Measurements from ENCODE around the gene ZCCHC7.
"Not testable (repeated sequence)": the region's sequence is repeated elsewhere in the genome, so short reads cannot be mapped to it uniquely, and the experiment has no call there.

ZCCHC7 gene

DNA sequence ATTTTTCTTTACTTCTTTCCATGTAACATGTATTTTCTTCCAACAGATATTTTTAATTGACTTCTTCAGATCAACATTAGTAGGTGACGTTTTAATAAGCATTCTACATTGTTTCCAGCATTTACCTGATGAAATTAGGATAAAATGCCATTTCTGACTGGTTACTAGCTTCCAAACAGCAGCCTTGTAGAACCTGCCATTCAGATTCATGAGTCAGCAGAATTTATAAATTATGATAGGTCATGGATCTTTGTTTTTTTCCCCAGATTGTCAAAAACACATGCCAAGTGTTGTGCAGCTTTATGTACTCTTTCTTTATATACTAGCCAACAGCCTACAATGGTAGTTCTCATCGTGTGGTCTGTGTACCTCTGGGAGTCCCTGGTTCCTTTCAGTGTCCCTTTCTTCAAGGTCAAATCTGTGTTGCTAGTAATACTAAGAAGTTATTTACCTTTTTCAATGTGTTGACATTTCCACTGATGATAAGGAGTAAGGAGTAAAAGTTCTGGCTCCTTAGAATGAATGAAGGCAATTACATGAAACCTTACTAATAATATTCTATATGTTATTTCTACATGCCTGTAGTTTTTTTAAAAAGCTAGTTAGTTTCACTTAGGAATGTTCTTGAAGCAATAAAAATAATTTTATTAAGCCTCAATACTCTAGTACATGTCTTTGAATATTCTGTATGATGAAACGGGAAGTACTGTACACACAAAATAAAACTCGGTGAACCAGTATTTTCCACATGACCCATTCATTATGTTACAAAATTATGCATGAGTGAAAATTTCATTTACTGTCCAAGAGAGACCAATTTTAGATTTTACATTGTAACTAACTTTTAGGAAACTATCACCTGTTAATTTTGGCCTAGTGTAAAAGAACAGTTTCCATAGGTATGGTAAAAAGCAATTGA is 135.8 kb downstream of the ZCCHC7 start:
- no peak for DNase-seq

DNA sequence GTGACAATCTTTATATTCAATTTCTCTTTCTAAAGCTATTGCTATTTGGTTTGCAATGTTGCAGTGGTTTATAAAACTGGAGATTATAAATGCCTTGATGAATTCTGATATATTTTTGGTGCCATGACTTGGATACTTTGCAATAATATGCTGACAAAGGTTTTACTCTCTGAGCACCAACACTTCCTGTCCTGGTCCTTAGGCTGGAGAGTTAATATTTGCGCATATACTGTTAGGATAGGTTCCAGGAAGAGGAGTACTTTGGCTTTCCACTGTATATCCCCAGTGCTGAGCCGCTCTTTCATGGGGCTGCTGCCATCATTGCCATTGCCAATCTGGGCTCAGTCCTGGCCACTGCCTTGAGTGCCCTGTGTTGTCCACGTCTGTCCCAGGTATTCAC is 139.6 kb downstream of the ZCCHC7 start:
- DNase-seq: no peak

DNA sequence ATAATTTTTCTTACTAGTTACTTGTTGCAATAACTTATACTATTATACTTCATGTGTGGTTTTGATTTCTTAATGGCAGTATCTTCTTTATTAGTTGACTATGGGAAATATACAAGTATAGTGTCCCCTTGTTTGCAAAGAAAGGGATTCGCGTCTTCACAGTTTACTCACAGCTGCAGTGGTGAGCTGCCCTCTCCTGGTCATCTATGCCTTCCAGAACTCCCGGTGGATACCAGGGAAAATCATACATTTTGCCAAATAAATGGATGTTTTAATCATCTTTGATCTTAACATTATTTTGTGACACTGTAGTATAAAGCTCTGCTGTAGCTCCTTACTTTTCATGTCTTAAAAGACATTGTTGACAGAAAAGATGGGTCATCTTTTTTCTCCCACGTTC is 142.0 kb downstream of the ZCCHC7 start:
- peak in 1 of 2 experiments; percentile 36 for DNase-seq

DNA sequence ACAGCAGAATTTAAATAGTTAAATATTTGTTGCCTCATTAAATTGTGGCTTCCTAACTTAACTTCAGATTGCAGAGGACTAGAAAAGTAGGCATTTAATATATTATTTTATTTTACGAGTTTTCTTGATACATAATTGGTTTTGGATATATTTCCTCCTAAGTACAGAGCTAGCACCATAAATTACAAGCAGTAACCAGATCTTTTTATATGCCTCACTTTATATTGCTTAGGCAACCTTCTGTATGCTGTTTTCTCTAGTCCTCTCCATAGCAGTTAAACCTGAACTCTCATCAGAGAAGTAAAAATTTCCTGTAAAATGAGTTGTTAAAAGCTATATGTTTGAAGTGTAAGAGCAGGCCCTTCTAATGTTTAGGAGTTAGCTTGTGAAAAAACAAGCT is 144.2 kb downstream of the ZCCHC7 start:
- DNase-seq: no peak

DNA sequence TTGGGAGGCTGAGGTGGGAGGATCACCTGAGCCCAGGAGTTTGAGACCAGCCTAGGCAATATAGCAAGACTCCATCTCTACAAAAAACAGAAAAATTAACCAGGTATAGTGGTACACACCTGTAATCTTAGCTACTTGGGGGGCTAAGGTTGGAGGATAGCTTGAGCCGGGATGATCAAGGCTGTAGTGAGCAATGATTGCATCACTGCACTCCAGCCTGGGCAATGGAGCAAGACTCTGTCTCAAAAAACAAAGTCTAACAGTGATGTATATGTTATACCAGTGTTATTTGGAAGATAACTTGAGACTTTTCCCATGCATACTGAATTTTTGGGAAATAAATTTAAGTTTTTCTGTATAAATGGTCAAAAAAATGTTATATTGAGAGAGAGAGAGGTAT is 146.3 kb downstream of the ZCCHC7 start:
- DNase-seq: no peak

DNA sequence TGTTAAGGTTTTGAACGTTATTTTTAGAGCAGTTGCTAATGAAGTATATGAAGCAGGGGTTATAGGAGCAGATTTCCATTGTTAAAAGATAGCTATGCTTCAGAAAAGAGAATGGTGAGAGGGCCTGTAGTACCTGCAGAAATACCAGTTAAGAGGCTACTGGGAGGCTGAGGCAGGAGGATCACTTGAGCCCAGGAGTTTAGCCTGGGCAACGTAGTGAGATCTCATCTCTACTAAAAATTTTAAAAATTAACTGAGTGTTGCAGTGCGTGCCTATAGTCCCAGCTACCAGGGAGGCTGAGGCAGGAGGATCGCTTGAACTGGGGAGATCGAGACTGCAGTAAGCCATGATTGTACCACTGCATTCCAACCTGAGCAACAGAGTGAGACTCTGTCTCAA is 148.8 kb downstream of the ZCCHC7 start:
- DNase-seq: no peak

DNA sequence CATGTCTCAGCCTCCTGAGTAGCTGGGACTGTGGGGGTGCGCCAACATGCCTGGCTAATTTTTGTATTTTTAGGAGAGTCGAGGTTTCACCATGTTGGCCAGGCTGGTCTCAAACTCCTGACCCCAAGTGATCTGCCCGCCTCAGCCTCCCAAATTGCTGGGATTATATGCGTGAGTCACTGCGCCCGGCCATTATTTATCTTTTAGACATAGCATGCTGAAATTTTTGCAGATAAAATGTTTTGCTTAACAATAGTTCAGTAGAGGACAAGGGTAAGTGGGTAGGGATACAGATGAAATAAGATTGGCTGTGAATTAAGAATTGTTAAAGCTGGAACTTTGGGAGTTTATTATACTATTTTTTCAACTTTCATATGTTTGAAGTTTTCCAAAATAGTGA is 151.3 kb downstream of the ZCCHC7 start:
- no peak for DNase-seq

DNA sequence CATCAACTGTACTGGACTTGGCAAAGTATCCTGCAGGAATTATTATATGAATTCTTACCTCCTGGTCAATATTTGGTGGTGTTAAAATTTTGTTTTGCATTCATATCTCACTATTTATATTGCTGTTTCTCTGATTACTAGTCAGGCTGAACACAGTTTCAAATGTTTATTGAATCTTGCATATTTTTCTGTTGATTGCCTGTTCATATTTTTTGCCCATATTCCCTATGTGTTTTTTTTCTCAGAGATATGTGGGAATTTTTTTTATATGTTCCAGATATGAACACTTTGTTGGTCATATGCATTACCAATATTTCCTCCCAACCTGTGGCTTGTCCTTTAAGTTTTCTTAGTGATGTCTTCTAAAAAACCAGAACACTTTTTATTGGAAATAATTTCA is 153.2 kb downstream of the ZCCHC7 start:
- DNase-seq: no peak

DNA sequence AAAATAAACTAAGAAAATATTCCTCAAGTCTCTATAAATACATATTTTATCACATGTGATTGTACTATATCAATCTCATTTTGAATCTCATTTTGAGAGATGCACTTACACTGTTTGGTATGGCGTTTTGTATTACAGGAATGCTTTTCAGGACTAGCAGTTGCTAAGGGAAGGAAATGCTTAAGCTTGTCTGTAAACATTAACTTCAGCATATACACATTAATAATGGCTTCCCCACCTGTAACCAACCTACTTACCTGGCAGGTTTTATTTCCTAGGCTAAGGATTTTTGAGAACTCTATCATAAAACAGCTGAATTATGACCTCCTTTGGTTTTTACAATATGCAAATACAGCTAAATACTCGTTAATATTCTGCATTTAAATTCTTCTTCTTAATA is 161.2 kb downstream of the ZCCHC7 start:
- DNase-seq: peak in 1 of 2 experiments; percentile 11

DNA sequence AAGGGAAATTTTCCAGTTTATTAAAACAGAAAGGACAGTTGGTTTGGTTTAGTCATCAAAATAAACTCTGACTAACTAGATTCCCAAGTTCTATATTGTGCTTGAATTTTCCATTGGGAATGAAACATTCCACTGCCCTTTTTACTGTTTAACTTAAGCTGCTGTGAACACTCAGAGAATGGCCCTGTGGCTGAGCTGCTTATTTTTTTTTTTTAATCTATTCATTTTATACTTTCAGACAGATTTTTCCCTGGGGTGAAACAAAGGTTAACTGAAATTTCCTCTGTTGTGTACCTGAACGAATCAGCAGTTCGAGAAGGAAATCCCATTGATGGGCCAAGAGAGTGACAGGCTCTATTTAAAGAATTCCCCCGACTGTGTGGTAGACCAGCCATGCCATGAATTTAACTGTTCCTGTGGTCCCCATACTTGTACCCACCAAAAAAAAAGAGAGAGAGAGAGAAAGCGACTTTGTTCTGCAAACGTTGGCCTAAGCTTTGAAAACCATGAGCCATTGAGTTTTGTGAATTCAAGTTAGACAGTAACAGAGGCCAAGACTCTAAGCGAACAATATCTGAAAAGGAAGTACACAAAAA is 163.5 kb downstream of the ZCCHC7 start:
- no peak for DNase-seq

DNA sequence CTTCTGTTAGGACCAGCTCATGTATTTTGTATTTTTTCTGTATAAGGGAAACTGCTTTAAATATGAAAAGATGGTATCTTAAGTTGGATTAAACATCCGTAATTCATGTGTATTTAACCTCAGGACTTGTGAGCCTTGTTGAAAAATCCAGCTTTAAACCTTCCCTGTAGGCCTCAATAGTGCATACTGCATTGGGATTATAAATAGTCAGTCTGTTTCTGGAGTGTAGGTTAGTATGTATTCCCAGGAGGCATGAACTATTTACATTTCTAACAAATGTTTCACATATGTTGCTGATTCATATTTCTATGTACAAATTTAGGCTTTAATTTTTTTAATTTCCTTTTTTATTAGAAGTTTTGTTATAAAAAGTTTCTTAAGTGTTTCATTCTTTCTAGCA is 164.3 kb downstream of the ZCCHC7 start:
- DNase-seq: peak in 1 of 2 experiments; percentile 24

DNA sequence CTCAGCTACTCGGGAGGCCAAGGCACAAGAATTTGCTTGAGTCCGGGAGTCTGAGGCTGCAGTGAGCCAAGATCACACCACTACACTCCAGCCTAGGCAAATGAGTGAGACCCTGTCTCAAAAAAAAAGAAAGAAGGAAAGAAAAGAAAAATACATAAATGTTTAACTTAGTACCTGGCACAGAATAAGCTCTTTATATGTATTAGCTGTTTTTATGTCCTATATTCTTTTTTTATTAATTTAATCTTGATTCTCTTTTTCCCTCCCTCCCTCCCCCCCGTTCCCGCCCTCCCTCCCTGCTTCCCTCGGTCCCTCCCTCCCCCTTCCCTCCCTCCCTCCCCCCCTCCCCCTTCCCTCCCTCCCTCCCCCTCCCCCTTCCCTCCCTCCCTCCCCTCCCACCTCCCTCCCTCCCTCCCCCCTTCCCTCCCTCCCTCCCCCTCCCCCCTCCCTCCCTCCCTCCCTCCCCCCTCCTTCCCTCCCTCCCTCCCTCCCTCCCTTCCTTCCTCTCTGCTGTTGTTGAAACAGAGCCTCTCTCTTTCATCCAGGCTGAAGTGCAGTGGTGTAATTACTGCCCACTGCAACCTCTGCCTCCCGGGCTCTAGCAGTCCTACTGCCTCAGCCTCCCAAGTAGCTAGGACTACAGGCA is 166.3 kb downstream of the ZCCHC7 start:
- DNase-seq: no peak

DNA sequence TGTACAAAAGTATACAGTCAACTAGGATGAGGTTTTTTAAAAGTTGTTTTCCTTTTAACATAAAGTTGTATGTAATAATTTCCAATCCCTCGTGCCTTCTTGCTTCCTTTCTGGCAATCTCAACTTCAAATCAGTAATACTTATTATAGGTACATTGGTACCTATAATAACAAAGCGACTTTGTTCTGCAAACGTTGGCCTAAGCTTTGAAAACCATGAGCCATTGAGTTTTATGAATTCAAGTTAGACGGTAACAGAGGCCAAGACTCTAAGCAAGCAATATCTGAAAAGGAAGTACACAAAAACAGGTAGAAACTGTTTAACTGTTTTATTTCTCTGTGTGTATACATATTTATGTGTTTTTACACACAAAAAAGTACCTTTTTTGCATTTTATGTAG is 166.9 kb downstream of the ZCCHC7 start:
- DNase-seq: no peak

DNA sequence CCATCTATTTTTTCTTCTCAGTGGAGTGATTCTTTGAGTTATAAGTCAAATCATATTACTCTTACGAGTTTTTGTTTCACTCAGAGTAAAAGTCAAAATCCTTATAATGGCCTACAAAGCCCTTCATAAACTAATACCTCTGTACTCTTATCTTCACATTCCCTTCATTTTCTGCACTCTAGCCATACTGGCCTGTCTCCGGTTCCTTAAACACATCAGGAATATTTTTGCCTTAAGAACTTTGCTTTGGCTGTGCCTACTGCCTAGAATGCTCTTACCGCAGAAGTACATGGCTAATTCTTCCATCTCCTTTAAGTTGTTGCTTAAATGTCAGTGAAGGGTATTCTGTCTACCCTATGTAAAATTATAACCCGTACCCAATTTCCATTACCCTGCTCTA is 169.3 kb downstream of the ZCCHC7 start:
- DNase-seq: no peak

DNA sequence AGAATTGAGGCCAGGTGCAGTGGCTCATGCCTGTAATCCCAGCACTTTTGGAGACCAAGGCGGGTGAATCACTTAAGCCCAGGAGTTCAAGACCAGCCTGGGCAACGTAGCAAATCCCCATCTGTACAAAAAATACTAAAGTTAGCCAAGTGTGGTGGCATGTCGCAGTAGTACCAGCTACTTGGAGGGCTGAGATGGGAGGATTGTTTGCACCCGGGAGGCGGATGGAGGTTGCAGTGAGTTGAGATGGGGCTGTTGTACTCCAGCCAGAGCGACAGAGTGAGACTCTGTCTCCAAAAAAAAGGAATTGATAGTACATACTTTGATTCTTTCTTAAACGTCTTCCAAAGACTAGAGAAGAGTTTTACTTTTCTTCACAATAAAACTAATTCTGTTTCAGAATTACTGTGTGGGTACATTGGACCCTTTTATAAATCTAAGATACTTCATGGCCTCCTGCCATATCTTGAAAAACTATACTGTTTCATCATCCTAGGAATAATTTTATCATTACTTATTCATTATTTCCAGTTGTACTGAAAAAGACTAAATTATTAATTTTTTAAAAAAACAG is 170.1 kb downstream of the ZCCHC7 start:
- DNase-seq: no peak

DNA sequence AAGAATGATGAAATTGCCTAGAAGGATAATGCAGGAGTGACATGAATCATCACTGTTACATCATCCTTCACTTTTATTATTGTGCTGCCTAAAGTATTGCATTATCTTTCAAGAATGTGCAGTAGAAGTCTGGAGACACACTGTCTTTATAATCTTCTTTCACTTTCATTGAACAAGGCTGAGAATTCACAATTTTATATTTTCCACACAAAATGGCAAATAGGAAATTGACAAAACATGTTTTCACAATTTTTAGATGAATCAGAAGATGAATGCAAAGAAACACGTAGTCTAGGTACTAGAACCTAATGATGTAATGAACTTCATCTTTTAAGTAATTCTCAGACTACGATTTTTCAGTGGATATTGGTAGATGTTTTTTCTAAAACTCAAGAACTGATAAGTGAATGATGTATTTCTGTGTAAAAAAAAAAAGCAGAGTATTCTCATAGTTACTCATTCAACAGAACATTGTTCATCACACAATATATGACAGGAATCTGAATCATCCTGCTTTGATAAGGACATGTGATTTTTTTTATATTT is 170.6 kb downstream of the ZCCHC7 start:
- DNase-seq: no peak

DNA sequence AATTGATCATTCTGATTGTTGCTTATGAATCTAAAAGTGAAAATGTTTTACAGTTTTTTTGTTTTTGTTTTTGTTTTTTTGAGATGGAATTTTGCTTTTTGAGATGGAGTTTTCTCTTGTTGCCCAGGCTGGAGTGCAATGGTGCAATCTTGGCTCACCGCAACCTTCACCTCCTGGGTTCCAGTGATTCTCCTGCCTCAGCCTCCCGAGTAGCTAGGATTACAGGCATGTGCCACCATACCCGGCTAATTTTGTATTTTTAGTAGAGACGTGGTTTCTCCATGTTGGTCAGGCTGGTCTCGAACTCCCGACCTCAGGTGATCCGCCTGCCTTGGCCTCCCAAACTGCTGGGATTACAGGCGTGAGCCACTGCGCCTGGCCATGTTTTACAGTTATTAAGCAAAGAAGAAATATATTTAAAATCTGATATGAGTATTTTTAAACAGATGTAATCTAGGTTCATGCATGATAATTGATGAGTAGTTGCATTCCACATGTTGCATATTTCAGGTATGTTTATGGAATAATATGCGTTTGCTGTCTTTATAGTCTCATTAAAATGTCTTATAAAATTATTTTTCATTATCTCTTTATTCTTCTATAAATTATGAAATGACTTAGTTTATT is 171.4 kb downstream of the ZCCHC7 start:
- DNase-seq: not testable (repeated sequence)

DNA sequence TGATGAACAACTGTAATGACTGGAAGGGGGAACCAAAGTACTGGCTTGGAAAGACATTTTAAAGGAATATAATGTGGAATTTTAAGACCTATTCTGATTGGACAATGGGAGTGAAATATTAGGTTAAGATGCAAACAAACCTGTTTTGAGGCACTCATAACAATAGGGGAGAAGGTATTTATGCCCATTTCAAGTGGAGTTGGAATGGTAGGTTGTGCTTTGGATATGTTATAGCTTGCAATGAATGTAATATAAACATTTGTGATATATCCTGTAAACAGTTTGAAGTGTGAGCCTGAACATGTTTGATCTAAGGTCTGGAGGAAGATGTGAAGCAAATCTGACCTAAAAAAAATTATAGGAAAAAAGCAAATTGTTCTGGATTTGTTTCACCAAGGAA is 172.5 kb downstream of the ZCCHC7 start:
- no peak for DNase-seq

DNA sequence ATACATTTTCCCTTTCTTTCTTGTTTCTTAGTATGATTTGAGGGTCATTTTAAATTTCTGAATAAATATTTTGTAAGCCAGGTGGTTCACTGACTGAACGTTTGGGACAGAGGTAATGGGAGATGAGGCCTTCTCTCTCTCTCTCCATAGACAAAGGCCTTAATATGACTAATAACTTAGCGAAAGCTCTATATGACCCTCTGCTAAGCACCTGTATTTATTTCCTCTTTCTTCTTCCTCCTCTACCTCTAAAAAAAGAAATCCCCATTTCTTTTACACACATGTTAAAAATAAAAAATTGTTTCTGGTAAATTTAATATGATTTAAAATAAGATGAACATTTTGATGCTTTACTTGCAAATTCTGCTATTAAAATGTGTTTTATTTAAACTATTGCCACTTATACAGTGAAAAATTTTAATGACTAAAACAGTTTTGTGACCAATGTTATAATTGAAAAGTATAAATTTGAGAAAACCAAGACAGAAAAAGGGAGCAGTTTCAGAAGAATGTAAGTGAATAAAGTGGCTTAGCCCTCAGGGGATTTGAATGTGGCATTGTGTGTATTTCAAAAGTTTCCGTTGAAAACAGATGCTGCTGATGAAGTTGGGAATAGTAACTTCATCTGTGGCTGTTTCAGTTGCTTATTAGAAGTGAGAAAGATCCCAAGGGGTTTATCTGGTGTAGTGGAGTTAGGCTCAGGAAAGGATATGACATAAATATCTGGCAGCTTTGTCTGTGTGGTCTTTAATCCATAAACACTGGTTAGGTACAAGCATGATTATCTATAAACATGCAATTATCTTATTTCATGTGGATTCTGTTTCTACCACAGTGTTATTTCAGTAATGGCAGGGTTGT is 173.5 kb downstream of the ZCCHC7 start:
- peak in 1 of 2 experiments; percentile 32 for DNase-seq

DNA sequence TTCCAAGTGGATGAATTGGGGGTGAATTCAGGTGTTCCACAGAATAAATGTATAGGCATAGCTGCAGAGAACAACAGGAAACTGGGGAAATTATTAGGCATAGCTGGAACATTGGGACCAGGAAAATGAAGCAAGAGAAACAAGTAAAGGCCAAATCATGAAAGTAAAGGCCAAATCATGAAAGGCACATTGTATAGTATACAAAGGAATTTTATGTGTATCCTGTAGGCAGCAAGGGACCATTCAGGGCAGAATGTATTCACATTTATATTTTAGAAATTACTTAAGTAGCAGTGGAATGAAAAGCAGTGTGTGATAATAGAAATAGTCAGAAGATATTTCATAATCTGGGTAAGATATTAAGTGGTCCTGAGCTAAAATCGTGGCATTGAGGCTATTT is 174.8 kb downstream of the ZCCHC7 start:
- no peak for DNase-seq

DNA sequence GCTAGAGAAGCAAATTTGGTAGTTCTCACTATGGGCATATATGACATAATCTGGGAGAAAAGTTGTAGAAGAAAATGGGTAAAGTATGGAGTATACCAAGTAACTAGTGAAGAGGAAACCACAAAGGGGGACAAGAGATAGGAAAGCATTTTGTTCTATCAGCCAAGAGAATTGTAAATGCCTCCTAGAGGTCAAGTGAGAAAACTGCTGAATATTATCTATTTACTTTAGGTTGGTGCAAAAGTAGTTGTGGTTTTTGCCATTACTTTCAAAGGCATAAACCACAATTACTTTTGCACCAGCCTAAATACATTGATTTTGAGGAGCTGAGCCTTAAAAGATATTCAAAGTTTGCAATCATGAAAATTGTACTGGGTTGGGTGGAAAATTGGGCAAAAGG is 175.4 kb downstream of the ZCCHC7 start:
- peak in 1 of 2 experiments; percentile 13 for DNase-seq

DNA sequence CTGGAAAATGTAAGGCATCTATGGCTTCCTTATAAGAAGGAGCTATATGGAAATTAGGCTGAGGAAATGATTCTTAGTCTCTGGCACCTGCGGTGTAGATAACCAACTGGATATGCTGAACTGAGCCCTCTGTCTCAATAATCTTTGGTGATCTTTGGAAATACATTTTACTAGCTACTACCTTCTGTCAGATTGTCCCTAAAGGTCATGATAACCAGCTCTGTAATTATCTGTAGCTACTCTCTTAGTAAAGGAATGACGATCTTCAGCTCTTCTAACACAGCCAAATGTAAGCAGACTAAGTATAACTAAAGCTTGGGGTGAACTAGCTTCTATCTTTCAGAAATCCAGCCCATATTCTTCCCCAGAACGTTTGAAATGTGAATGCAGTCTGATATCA is 177.2 kb downstream of the ZCCHC7 start:
- DNase-seq: no peak
